Measurements from ENCODE around the gene MSH5. TPM values are rescaled to one million over a fixed set of nuclear protein-coding genes. Genes with fewer than 3 reads are reported as not detected.

MSH5 gene
- total RNA-seq (10 to 100 TPM; 11.4 to 12.1 TPM), polyA plus RNA-seq (1 to 10 TPM in 1 of 2 donors, under 1 TPM in 1; 0.95 to 3.2 TPM)

- ChIA-PET POLR2A (ENCODE audit: partially characterized antibody) (interaction anchor here (0.6 to 8.9 kb wide), 25 partner anchors 11 to 1232 kb away, joined by 3 to 81 read pairs (median 5); partner anchors contain the start of genes ABHD16A, BAG6, DDAH2 and GPANK1), CTCF (ENCODE audit: partially characterized antibody) (interaction anchor here (0.7 to 17.2 kb wide), 8 partner anchors 10 to 150 kb away, joined by 3 to 173 read pairs (median 7); partner anchors contain the start of genes HSPA1A, HSPA1B, HSPA1L and VWA7)
- Mint-ChIP-seq H3K27me3 (no peaks in the 10 kb centered on the region), H3K27ac (peak within 1 kb of the TSS; percentile 94 to 97 (median 95)), H3K9me3 (no peaks in the 10 kb centered on the region), H3K4me1 (peaks cover 33 to 64% (median 51%) of the 10 kb centered on the region in 4 donors), H3K36me3 (peaks cover 0 to 27% of the 10 kb centered on the region in 2 donors), H3K4me3 (peak within 1 kb of the TSS; percentile 89 to 99 (median 98))
- H3K4me3 ChIP-seq (ENCODE audit: low read length in 2 of 2): peak within 1 kb of the TSS; percentile 82
- H3K9me3 ChIP-seq (ENCODE audit: control insufficient read depth in 1 of 2, low read length in 2 of 2): no peaks in the 10 kb centered on the region
- no peaks in the 10 kb centered on the region for H3K36me3 ChIP-seq (ENCODE audit: insufficient read depth, low read length)
- DNase-seq: peak; percentile 92 to 97 (median 94)
- H3K4me1 ChIP-seq (ENCODE audit: insufficient read depth, low read length): peaks cover 42% of the 10 kb centered on the region
- peak within 1 kb of the TSS; percentile 64 for H3K27ac ChIP-seq (ENCODE audit: low read depth, low read length)
- intact Hi-C loops (cut with micrococcal nuclease): loop anchor here (1.0 to 5.0 kb wide), 4 partner anchors 33 to 88 kb away; partner anchors contain the start of genes ABHD16A, BAG6 and LY6G5C
- H3K27me3 ChIP-seq (ENCODE audit: insufficient read depth, low read length): no peaks in the 10 kb centered on the region
Measured at GRCh38 chr6:31739639-31740396, at the start of gene MSH5. MSH5 (plus strand) TSS chr6:31740005; CDS start chr6:31740467, 462 bp downstream.

GRCh38 chr6:31690231-31691077 is 49.4 kb upstream of the MSH5 start:
- H3K36me3 Mint-ChIP-seq: peaks cover 25 to 71% of the 10 kb centered on the region in 2 donors
- intact Hi-C loops (cut with micrococcal nuclease): no loop called here
- peak overlapping the region in 6 of 7 donors; percentile 9 to 83 (median 62) for H3K27ac Mint-ChIP-seq
- Histone ChIP-seq H3K9me3 (ENCODE audit: control insufficient read depth in 1 of 2, low read length in 2 of 2) (no peaks in the 10 kb centered on the region), H3K4me3 (ENCODE audit: low read length in 2 of 2) (no peak overlapping the region), H3K4me1 (ENCODE audit: insufficient read depth, low read length) (no peaks in the 10 kb centered on the region), H3K27ac (ENCODE audit: low read depth, low read length) (no peak overlapping the region), H3K27me3 (ENCODE audit: insufficient read depth, low read length) (no peaks in the 10 kb centered on the region), H3K36me3 (ENCODE audit: insufficient read depth, low read length) (peaks cover 66% of the 10 kb centered on the region)
- no peaks in the 10 kb centered on the region for H3K9me3 Mint-ChIP-seq
- CTCF ChIA-PET (ENCODE audit: partially characterized antibody): interaction anchor here (1.0 to 1.9 kb wide), 8 partner anchors 9 to 185 kb away, joined by 3 to 5 read pairs (median 3); partner anchors contain the start of genes LY6G5C and MPIG6B
- H3K27me3 Mint-ChIP-seq: no peaks in the 10 kb centered on the region
- peaks cover 0 to 3% (median under 1%) of the 10 kb centered on the region in 4 donors for H3K4me1 Mint-ChIP-seq
- DNase-seq: no peak
- no peak overlapping the region for H3K4me3 Mint-ChIP-seq
- POLR2A ChIA-PET (ENCODE audit: partially characterized antibody): interaction anchor here (1.0 to 1.6 kb wide), 2 partner anchors 12 to 174 kb away, joined by 3 to 4 read pairs; no protein-coding TSS in a partner anchor

- Mint-ChIP-seq H3K36me3 (peaks cover 24 to 70% of the 10 kb centered on the region in 2 donors), H3K27me3 (no peaks in the 10 kb centered on the region), H3K9me3 (no peaks in the 10 kb centered on the region)
Measured at GRCh38 chr6:31691078-31691463, 48.7 kb upstream of the MSH5 start.

DNA sequence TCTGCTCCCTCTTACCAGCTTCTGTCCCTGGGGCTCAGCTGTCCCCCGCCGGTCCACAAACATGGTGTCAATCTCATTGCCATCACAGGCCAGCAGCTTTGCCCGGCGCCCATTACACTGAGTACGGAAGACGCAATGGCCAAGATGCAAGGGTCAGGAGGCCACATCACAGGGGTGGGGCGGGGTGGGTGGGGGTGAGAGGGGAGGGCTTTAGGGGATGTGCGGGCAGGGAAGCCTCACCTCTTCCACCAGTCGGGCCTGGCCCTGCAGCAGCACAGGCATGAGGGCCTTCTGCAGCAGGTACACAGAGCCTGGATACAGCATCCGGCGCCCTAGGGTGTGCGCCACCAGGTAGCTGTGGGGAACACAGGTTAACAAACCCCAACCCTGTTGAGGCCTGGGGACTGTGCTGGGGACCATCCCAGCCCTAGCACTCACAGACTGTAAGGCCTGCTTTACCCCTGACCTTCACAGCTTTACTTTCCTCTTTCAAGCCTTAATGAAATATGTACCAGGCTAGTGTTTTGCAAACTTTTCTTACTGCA is 48.2 kb upstream of the MSH5 start:
- ChIA-PET CTCF (ENCODE audit: partially characterized antibody) (interaction anchor here (1.1 to 1.3 kb wide), 4 partner anchors 31 to 144 kb away, joined by 3 to 4 read pairs (median 3); partner anchors contain the start of gene MPIG6B), POLR2A (ENCODE audit: partially characterized antibody) (interaction anchor here (1.0 to 1.4 kb wide), 3 partner anchors 11 to 132 kb away, joined by 3 read pairs; no protein-coding TSS in a partner anchor)
- no peak overlapping the region for H3K4me3 Mint-ChIP-seq
- H3K4me1 ChIP-seq (ENCODE audit: insufficient read depth, low read length): no peaks in the 10 kb centered on the region
- DNase-seq: no peak
- H3K36me3 Mint-ChIP-seq: peaks cover 22 to 69% of the 10 kb centered on the region in 2 donors
- H3K4me1 Mint-ChIP-seq: peaks cover 0 to 3% (median under 1%) of the 10 kb centered on the region in 4 donors
- no peaks in the 10 kb centered on the region for H3K9me3 Mint-ChIP-seq
- peak overlapping the region in 1 of 7 donors; percentile 21 for H3K27ac Mint-ChIP-seq
- H3K4me3 ChIP-seq (ENCODE audit: low read length in 2 of 2): no peak overlapping the region
- intact Hi-C loops (cut with micrococcal nuclease): no loop called here
- H3K36me3 ChIP-seq (ENCODE audit: insufficient read depth, low read length): peaks cover 63% of the 10 kb centered on the region
- H3K9me3 ChIP-seq (ENCODE audit: control insufficient read depth in 1 of 2, low read length in 2 of 2): no peaks in the 10 kb centered on the region
- H3K27me3 Mint-ChIP-seq: no peaks in the 10 kb centered on the region
- H3K27ac ChIP-seq (ENCODE audit: low read depth, low read length): no peak overlapping the region
- H3K27me3 ChIP-seq (ENCODE audit: insufficient read depth, low read length): no peaks in the 10 kb centered on the region

More at GRCh38 chr6:31691078-31691463, 48.7 kb upstream of the MSH5 start:
- H3K36me3 ChIP-seq (ENCODE audit: insufficient read depth, low read length): peaks cover 62% of the 10 kb centered on the region
- Mint-ChIP-seq H3K4me3 (no peak overlapping the region), H3K4me1 (peaks cover 0 to 3% (median under 1%) of the 10 kb centered on the region in 4 donors), H3K27ac (peak overlapping the region in 3 of 7 donors; percentile 61 to 83 (median 77))
- no peak overlapping the region for H3K27ac ChIP-seq (ENCODE audit: low read depth, low read length)
- ChIA-PET CTCF (ENCODE audit: partially characterized antibody) (interaction anchor here (1.0 to 1.3 kb wide), 5 partner anchors 32 to 185 kb away, joined by 3 to 4 read pairs (median 3); partner anchors contain the start of gene MPIG6B), POLR2A (ENCODE audit: partially characterized antibody) (interaction anchor here (1.0 to 1.6 kb wide), 3 partner anchors 11 to 173 kb away, joined by 3 to 4 read pairs (median 3); no protein-coding TSS in a partner anchor)
- no peak for DNase-seq
- no peaks in the 10 kb centered on the region for H3K27me3 ChIP-seq (ENCODE audit: insufficient read depth, low read length)
- no peaks in the 10 kb centered on the region for H3K4me1 ChIP-seq (ENCODE audit: insufficient read depth, low read length)
- no peak overlapping the region for H3K4me3 ChIP-seq (ENCODE audit: low read length in 2 of 2)
- intact Hi-C loops (cut with micrococcal nuclease): no loop called here
- H3K9me3 ChIP-seq (ENCODE audit: control insufficient read depth in 1 of 2, low read length in 2 of 2): no peaks in the 10 kb centered on the region

GRCh38 chr6:31692353-31692752 is 47.5 kb upstream of the MSH5 start:
- no peaks in the 10 kb centered on the region for H3K9me3 Mint-ChIP-seq
- H3K4me1 Mint-ChIP-seq: peaks cover 2 to 4% (median 2%) of the 10 kb centered on the region in 4 donors
- H3K4me3 Mint-ChIP-seq: no peak overlapping the region
- H3K4me3 ChIP-seq (ENCODE audit: low read length in 2 of 2): no peak overlapping the region
- no peak overlapping the region for H3K27ac ChIP-seq (ENCODE audit: low read depth, low read length)
- H3K36me3 Mint-ChIP-seq: peaks cover 25 to 70% of the 10 kb centered on the region in 2 donors
- no peaks in the 10 kb centered on the region for H3K27me3 Mint-ChIP-seq
- H3K4me1 ChIP-seq (ENCODE audit: insufficient read depth, low read length): peaks cover 2% of the 10 kb centered on the region
- peaks cover 65% of the 10 kb centered on the region for H3K36me3 ChIP-seq (ENCODE audit: insufficient read depth, low read length)
- no peak for DNase-seq
- H3K27me3 ChIP-seq (ENCODE audit: insufficient read depth, low read length): no peaks in the 10 kb centered on the region
- ChIA-PET POLR2A (ENCODE audit: partially characterized antibody) (interaction anchor here (1.0 to 3.0 kb wide), 4 partner anchors 10 to 182 kb away, joined by 3 to 15 read pairs (median 4); partner anchors contain the start of gene ABHD16A), CTCF (ENCODE audit: partially characterized antibody) (interaction anchor here (1.1 kb wide), 1 partner anchor 78 kb away, joined by 3 read pairs; no protein-coding TSS in a partner anchor)
- H3K9me3 ChIP-seq (ENCODE audit: control insufficient read depth in 1 of 2, low read length in 2 of 2): no peaks in the 10 kb centered on the region
- H3K27ac Mint-ChIP-seq: peak overlapping the region in 5 of 7 donors; percentile 7 to 63 (median 27)
- intact Hi-C loops (cut with micrococcal nuclease): no loop called here

GRCh38 chr6:31692886-31693285 is 46.9 kb upstream of the MSH5 start:
- Mint-ChIP-seq H3K27ac (peak overlapping the region in 2 of 7 donors; percentile 48 to 84), H3K27me3 (no peaks in the 10 kb centered on the region), H3K9me3 (no peaks in the 10 kb centered on the region), H3K36me3 (peaks cover 29 to 70% of the 10 kb centered on the region in 2 donors), H3K4me3 (no peak overlapping the region), H3K4me1 (peaks cover 6 to 9% (median 8%) of the 10 kb centered on the region in 4 donors)
- Histone ChIP-seq H3K4me3 (ENCODE audit: low read length in 2 of 2) (no peak overlapping the region), H3K4me1 (ENCODE audit: insufficient read depth, low read length) (peaks cover 7% of the 10 kb centered on the region), H3K36me3 (ENCODE audit: insufficient read depth, low read length) (peaks cover 65% of the 10 kb centered on the region), H3K9me3 (ENCODE audit: control insufficient read depth in 1 of 2, low read length in 2 of 2) (no peaks in the 10 kb centered on the region), H3K27me3 (ENCODE audit: insufficient read depth, low read length) (no peaks in the 10 kb centered on the region), H3K27ac (ENCODE audit: low read depth, low read length) (no peak overlapping the region)
- POLR2A ChIA-PET (ENCODE audit: partially characterized antibody): interaction anchor here (1.0 to 3.0 kb wide), 2 partner anchors 10 to 182 kb away, joined by 5 to 15 read pairs; partner anchors contain the start of gene ABHD16A
- intact Hi-C loops (cut with micrococcal nuclease): no loop called here
- no peak for DNase-seq
- CTCF ChIA-PET (ENCODE audit: partially characterized antibody): interaction anchor here (1.0 to 1.1 kb wide), 2 partner anchors 12 to 77 kb away, joined by 3 to 4 read pairs; partner anchors contain the start of gene LY6G5C
